Effector memory CD4-positive, alpha-beta T cell (primary cell): ENCODE measurements around the gene SSPN.

ENCODE experiments used
- DNase-seq, 3 donors: peaks; one replicate each; pipeline ENCODE4 v3.0.0-alpha.2; 2020
- H3K27ac ChIP-seq: 2 replicates; pipeline ENCODE4 v1.7.0; 2013; ENCODE audit warnings: mild to moderate bottlenecking, low read length, moderate library complexity; ENCODE audit not compliant: insufficient read depth, poor library complexity, severe bottlenecking
- H3K27me3 ChIP-seq: replicated peaks from 2 replicates; pipeline ENCODE4 v1.7.0; 2013; ENCODE audit warnings: mild to moderate bottlenecking, low read length; ENCODE audit not compliant: insufficient read depth, control insufficient read depth, poor library complexity, severe bottlenecking
- H3K36me3 ChIP-seq: 2 replicates; pipeline ENCODE4 v1.7.0; 2013; ENCODE audit warnings: mild to moderate bottlenecking, low read length, moderate library complexity; ENCODE audit not compliant: control insufficient read depth, insufficient read depth
- H3K4me1 ChIP-seq: 2 replicates; pipeline ENCODE4 v1.7.0; 2013; ENCODE audit warnings: low read length, mild to moderate bottlenecking; ENCODE audit not compliant: control insufficient read depth, insufficient read depth, poor library complexity, severe bottlenecking
- H3K4me3 ChIP-seq: 2 replicates; pipeline ENCODE4 v1.7.0; 2013; ENCODE audit warnings: low read length, low read depth, mild to moderate bottlenecking; ENCODE audit not compliant: insufficient read depth, poor library complexity, severe bottlenecking
- H3K9me3 ChIP-seq: 2 replicates; pipeline ENCODE4 v1.7.0; 2013; ENCODE audit warnings: mild to moderate bottlenecking, low read length, moderate library complexity; ENCODE audit not compliant: control insufficient read depth

Gene SSPN

GRCh38 chr12:26239852-26240815, 44.8 kb downstream of the SSPN start:
- no peaks in the 10 kb centered on the region for H3K4me1 ChIP-seq
- H3K9me3 ChIP-seq: no peaks in the 10 kb centered on the region
- no peak overlapping the region for H3K27ac ChIP-seq
- no peak overlapping the region for H3K4me3 ChIP-seq
- H3K27me3 ChIP-seq: no peaks in the 10 kb centered on the region
- H3K36me3 ChIP-seq: no peaks in the 10 kb centered on the region
- no peak for DNase-seq

DNA sequence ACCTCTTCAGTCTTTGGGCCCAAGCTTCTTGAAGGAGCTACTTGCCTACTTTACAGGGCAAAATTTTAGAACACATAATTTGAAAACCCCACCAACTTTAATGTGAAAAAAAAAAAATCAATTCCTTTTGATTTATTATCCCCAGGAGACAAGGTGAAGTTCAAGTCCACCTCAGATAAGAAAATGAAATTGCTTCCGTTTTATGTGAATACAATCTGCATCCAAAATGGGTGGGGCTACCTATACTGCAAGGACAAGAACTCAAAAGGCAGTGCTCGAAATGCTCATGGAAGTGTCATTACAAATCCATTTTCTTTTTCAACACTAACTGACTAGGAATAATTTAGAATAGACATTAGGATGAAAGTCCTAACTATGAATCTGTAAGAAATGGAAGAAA, 45.7 kb downstream of the SSPN start:
- no peaks in the 10 kb centered on the region for H3K27me3 ChIP-seq
- no peak overlapping the region for H3K27ac ChIP-seq
- no peaks in the 10 kb centered on the region for H3K36me3 ChIP-seq
- no peak for DNase-seq
- no peaks in the 10 kb centered on the region for H3K4me1 ChIP-seq
- no peak overlapping the region for H3K4me3 ChIP-seq
- no peaks in the 10 kb centered on the region for H3K9me3 ChIP-seq

GRCh38 chr12:26242683-26243082, 47.3 kb downstream of the SSPN start:
- H3K27ac ChIP-seq: no peak overlapping the region
- no peak overlapping the region for H3K4me3 ChIP-seq
- H3K4me1 ChIP-seq: no peaks in the 10 kb centered on the region
- no peak for DNase-seq
- H3K9me3 ChIP-seq: no peaks in the 10 kb centered on the region
- H3K36me3 ChIP-seq: no peaks in the 10 kb centered on the region
- no peaks in the 10 kb centered on the region for H3K27me3 ChIP-seq

GRCh38 chr12:26244503-26244902, 49.1 kb downstream of the SSPN start:
- H3K36me3 ChIP-seq: no peaks in the 10 kb centered on the region
- no peaks in the 10 kb centered on the region for H3K27me3 ChIP-seq
- no peak overlapping the region for H3K27ac ChIP-seq
- no peak overlapping the region for H3K4me3 ChIP-seq
- no peak for DNase-seq
- no peaks in the 10 kb centered on the region for H3K4me1 ChIP-seq
- no peaks in the 10 kb centered on the region for H3K9me3 ChIP-seq

DNA sequence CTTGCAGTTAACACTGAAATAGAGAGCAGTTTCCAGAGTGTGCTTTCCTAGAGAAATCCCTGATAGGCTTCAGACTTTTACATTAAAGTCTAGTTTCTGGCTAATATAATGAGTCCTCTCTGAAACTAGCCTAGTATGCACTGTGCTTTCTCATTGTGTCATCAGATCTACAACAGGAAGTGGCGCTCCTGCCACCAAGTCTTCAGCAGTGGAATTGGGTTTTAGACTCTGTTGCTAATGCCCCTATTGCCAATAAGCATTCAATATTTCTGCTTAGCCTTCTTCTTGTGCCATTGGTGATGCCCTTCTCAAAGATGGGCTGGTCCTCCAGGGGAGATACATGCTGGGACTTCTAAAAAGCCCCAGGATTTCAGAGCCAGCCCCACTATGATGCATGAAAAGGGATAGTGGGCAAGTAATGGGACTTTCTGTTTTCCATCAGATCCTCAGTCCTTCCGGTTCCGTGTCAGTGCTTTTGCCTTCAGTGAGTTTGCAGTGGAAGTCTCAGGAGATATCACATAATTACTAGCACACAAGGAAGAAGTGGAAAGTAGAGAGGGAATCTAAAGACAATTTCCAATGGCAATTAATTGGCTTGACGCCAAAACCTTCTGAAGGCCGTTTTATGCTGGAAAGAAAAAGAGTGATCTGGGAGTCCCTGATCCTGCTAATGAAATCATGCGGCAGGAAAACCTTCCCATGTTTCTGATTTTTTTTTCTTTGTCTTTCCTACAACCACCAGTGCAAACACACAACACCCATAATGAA, 50.0 kb downstream of the SSPN start:
- Histone ChIP-seq H3K27me3 (no peaks in the 10 kb centered on the region), H3K36me3 (no peaks in the 10 kb centered on the region), H3K4me1 (no peaks in the 10 kb centered on the region), H3K9me3 (no peaks in the 10 kb centered on the region), H3K4me3 (no peak overlapping the region), H3K27ac (no peak overlapping the region)
- no peak for DNase-seq

DNA sequence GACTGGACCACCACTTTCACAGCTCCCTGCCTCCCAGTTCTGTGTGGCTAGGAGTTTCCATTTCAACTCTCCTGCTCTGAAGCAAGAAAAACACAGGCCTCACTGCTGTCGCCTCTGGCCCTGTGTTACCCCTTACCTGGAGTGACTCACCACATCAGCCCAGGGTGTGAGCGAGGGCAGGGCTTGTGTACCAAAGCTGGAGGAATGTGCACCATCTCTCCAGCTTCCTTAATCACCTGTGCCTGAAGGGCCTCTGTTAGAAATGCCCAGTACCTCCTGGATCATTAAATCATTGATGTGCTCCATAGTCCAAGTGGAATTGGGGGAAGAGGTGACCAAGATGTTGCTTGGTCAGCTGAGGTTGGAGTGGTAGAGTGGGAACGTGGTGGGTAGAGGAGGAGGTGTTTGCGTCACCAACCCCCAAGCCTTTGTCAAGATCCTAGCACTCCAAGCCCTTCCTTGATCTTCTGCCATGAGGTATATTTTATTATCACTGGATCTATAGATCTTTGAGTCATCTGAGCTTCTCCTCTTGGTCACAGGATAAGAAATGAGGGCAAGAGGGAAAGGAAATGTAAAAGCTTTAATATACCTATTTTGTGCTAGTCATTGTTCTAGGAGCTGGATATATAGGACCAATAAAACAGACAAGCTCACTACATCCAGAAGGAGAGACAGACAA, 51.3 kb downstream of the SSPN start:
- DNase-seq: no peak
- no peaks in the 10 kb centered on the region for H3K36me3 ChIP-seq
- H3K27ac ChIP-seq: no peak overlapping the region

GRCh38 chr12:26247873-26248272, 52.5 kb downstream of the SSPN start:
- no peak for DNase-seq

More for the DNA sequence above, 51.3 kb downstream of the SSPN start:
- H3K4me1 ChIP-seq: no peaks in the 10 kb centered on the region
- H3K27me3 ChIP-seq: no peaks in the 10 kb centered on the region
- no peaks in the 10 kb centered on the region for H3K9me3 ChIP-seq
- H3K4me3 ChIP-seq: no peak overlapping the region

DNA sequence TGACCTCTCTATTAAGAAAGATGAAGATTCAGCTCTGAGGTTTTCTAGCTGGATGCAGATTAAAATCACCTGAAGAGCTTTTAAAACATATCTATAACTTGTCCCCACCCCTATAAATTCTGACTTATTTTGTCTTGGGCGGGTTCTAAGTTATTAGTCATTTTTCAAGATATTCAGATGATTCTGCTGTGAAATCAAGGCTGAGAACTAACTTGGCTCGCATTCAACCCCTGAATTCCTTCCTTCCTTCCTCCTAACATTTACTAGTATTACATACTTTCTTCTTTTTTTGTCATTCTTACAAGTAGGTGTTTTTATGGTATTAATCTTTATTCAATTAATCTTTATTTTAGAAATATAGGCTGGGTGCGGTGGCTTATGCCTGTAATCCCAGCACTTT, 55.4 kb downstream of the SSPN start:
- no peaks in the 10 kb centered on the region for H3K9me3 ChIP-seq
- H3K27ac ChIP-seq: no peak overlapping the region
- no peak overlapping the region for H3K4me3 ChIP-seq
- H3K36me3 ChIP-seq: no peaks in the 10 kb centered on the region
- no peak for DNase-seq
- no peaks in the 10 kb centered on the region for H3K4me1 ChIP-seq
- H3K27me3 ChIP-seq: no peaks in the 10 kb centered on the region

More at GRCh38 chr12:26247873-26248272, 52.5 kb downstream of the SSPN start:
- H3K9me3 ChIP-seq: no peaks in the 10 kb centered on the region
- H3K36me3 ChIP-seq: no peaks in the 10 kb centered on the region
- no peak overlapping the region for H3K4me3 ChIP-seq
- H3K27ac ChIP-seq: no peak overlapping the region
- no peaks in the 10 kb centered on the region for H3K27me3 ChIP-seq
- H3K4me1 ChIP-seq: no peaks in the 10 kb centered on the region

- H3K9me3 ChIP-seq: no peaks in the 10 kb centered on the region
- H3K36me3 ChIP-seq: no peaks in the 10 kb centered on the region
- H3K27me3 ChIP-seq: no peaks in the 10 kb centered on the region
- no peak overlapping the region for H3K4me3 ChIP-seq
- no peak for DNase-seq
- H3K27ac ChIP-seq: no peak overlapping the region
- no peaks in the 10 kb centered on the region for H3K4me1 ChIP-seq
These were observed 56.2 kb downstream of the SSPN start for GRCh38 chr12:26251600-26251999.
